ENCODE data around the gene NT5C2. TPM values are rescaled to one million over a fixed set of nuclear protein-coding genes. Genes with fewer than 3 reads are reported as not detected.

Gene NT5C2
- total and polyA plus RNA-seq, 2 of the 4 experiments (the other 2 are of a cell fraction) = 60.0 to 65.1 TPM

DNA sequence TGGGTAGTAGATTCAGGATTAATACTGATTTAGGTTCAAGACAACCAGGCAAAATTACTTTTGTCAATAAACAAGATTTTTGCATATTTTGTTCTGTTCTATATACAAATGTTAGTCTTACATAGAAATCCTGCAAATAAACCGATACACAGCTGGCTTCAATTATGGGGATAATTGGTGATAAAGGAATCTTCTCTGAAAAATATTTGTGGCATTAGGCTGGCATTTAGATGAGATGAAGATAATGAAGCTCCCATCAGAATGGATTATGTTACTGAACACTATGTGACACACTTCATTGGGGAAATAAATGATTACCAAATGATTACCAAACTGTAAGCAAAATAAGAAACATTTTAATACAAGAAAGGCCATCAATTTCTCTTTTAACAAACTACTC, 65.8 kb downstream of the NT5C2 start:
- ATAC-seq (ENCODE audit: low read depth) (peak; percentile 14; the same call in 1 of the 2 replicates), DNase-seq (no peak)
- peaks cover 5% of the 10 kb centered on the region; the same call in 1 of the 2 replicates for H3K4me1 ChIP-seq (ENCODE audit: control insufficient read depth, insufficient read depth, low read length)
- H3K4me2 ChIP-seq (ENCODE audit: low read depth, low read length) = no peak overlapping the region
- ChIA-PET CTCF (no interaction called here), POLR2A (ENCODE audit: unreplicated experiment) (no interaction called here)
- no TSS peak for BruUV-seq (replicated peaks)
- dilution Hi-C loops (cut with HindIII; ENCODE audit: low sequenced_read_pairs, unreplicated experiment) = no loop called here
- no peak overlapping the region for H3K14ac ChIP-seq (replicated peaks; ENCODE audit: low read depth, low read length)
- H2BK20ac ChIP-seq (ENCODE audit: low read depth, low read length) = no peak overlapping the region
- no peak overlapping the region for H3K56ac ChIP-seq (ENCODE audit: extremely low read depth, insufficient read depth, low read length)
- H3K9me1 ChIP-seq (ENCODE audit: insufficient read depth, low read length) = peaks cover 5% of the 10 kb centered on the region; the same call in 1 of the 2 replicates
- no peak overlapping the region for H2AFZ ChIP-seq (replicated peaks; ENCODE audit: low read length, poor library complexity)
- peaks cover 21 to 47% of the 10 kb centered on the region in 2 experiments for H3K79me1 ChIP-seq (ENCODE audit: low read depth in 1 of 2, low read length in 2 of 2)
- no peak overlapping the region for H3K9ac ChIP-seq (ENCODE audit: low read depth, low read length)
- H2AK5ac ChIP-seq (ENCODE audit: low read depth, low read length) = no peak overlapping the region
- no peak overlapping the region for H2BK15ac ChIP-seq (ENCODE audit: low read depth, low read length)
- no peak overlapping the region for H3K18ac ChIP-seq (ENCODE audit: low read depth, low read length)
- H3K27ac ChIP-seq (ENCODE audit: insufficient read depth, low read length) = no peak overlapping the region; the same call in 1 of the 2 replicates
- H4K20me1 ChIP-seq (ENCODE audit: insufficient read depth, low read length) = no peaks in the 10 kb centered on the region; the same call in 1 of the 2 replicates
- no peak overlapping the region for H3K23ac ChIP-seq (ENCODE audit: low read depth, low read length)
- no CpG with 5 or more reads among the region's 1 CpG for WGBS, 2 experiments (ENCODE audit: extremely low coverage in 2 of 2, insufficient read length in 1 of 2)
- H3K4me3 ChIP-seq (ENCODE audit: insufficient read depth, low read depth, low read length) = no peak overlapping the region
- no peak overlapping the region for H4K8ac ChIP-seq (ENCODE audit: low read depth in 2 of 2, low read length in 2 of 2)
- no peak overlapping the region for H4K5ac ChIP-seq (ENCODE audit: low read depth, low read length)
- TF ChIP-seq CHD1 (IDR thresholded peaks at IDR 0.05; ENCODE audit: low read depth, low read length) (no peak), RFX5 (IDR thresholded peaks at IDR 0.05; ENCODE audit: low read depth, low read length) (no peak), MXI1 (IDR thresholded peaks at IDR 0.05; ENCODE audit: borderline replicate concordance, low read depth, low read length) (no peak), BHLHE40 (IDR thresholded peaks at IDR 0.05; ENCODE audit: low read depth, low read length) (no peak), RCOR1 (IDR thresholded peaks at IDR 0.05; ENCODE audit: insufficient replicate concordance, low read length) (no peak), MAZ (IDR thresholded peaks at IDR 0.05; ENCODE audit: borderline replicate concordance, low read depth, low read length) (no peak), CEBPB (IDR thresholded peaks at IDR 0.05; ENCODE audit: low read depth, low read length) (no peak), SMC3 (IDR thresholded peaks at IDR 0.05; ENCODE audit: low read depth, low read length) (no peak), POLR2A (IDR thresholded peaks at IDR 0.05; ENCODE audit: low read depth, low read length) (no peak), ELK1 (IDR thresholded peaks at IDR 0.05; ENCODE audit: borderline replicate concordance, low read depth, low read length) (no peak), CTCF (conservative IDR thresholded peaks at IDR 0.05; ENCODE audit: low read depth, low read length) (no peak), NFE2L2 (IDR thresholded peaks at IDR 0.05; ENCODE audit: low read depth, low read length) (no peak), MAFK (IDR thresholded peaks at IDR 0.05; ENCODE audit: low read depth, low read length) (no peak), USF2 (IDR thresholded peaks at IDR 0.05; ENCODE audit: low read depth, low read length) (no peak)
- H4K91ac ChIP-seq (ENCODE audit: insufficient read depth, low read depth, low read length) = no peak overlapping the region
- H3K9me3 ChIP-seq (ENCODE audit: control insufficient read depth, insufficient read depth, low read length) = no peaks in the 10 kb centered on the region
- in situ Hi-C loops (cut with MboI; ENCODE audit: low sequenced_read_pairs) = no loop called here
- no peak overlapping the region for H3K4ac ChIP-seq (ENCODE audit: low read depth, low read length)
- peaks cover 7% of the 10 kb centered on the region for H3K36me3 ChIP-seq (ENCODE audit: control insufficient read depth, insufficient read depth, low read length)
- intact Hi-C loops (cut with micrococcal nuclease) = no loop called here
- H2BK5ac ChIP-seq (ENCODE audit: low read depth, low read length, poor library complexity, severe bottlenecking) = no peak overlapping the region
- no peak overlapping the region for H2AK9ac ChIP-seq (replicated peaks; ENCODE audit: low read depth, low read length, poor library complexity)
- H3K27me3 ChIP-seq (ENCODE audit: control insufficient read depth, insufficient read depth, low read length) = no peaks in the 10 kb centered on the region
- no peak overlapping the region for H2BK120ac ChIP-seq (ENCODE audit: low read depth, low read length)

Measured in IMR-90 (cell line).